GM18873 (cell line): ENCODE measurements around the gene PRELID3B.

Source experiments
- ATAC-seq: cut with Tn5 transposase; IDR thresholded peaks from one replicate; pipeline ENCODE4 v1.9.1; 2021; ENCODE audit warnings: mild to moderate bottlenecking, moderate library complexity, moderate number of reproducible peaks; ENCODE audit not compliant: unreplicated experiment, low FRiP score

Gene PRELID3B

DNA sequence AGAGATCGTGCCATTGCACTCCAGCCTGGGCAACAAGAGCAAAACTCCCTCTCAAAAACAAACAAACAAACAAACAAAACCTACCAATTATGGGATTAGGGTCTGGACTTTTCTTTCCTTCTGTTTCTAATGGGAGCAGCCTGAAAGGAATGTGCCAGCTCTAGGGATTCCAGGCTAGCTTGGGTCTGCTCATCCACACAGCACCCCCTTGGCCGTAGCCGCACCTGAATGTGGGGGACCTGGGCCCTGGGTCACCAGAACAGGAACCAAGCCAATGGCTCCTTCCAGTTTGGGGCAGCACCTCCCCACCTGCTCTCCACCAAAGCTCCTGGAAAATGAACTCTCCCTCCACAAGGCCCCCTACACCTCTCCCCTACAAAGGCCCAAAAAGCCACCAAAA lies 42.3 kb downstream of the PRELID3B start:
- ATAC-seq = no peak

DNA sequence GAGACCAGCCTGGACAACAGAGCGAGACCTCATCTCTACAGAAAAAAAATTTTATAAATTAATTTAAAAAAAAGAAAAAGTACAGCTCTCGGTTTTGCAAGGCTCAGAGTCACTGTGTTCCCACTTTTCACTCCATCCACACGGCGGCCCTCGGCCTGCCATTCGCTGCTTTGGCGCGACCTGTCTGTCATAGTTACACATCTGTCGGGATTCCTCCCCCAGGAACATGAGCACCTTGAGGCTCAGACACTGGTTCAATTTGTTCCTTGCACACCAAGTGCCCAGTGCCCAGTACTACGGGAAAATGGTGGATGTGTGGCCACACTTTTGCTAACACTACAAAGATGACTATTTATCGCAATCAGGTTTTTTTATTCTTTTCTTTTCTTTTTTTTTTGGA lies 43.9 kb downstream of the PRELID3B start:
- no peak for ATAC-seq

DNA sequence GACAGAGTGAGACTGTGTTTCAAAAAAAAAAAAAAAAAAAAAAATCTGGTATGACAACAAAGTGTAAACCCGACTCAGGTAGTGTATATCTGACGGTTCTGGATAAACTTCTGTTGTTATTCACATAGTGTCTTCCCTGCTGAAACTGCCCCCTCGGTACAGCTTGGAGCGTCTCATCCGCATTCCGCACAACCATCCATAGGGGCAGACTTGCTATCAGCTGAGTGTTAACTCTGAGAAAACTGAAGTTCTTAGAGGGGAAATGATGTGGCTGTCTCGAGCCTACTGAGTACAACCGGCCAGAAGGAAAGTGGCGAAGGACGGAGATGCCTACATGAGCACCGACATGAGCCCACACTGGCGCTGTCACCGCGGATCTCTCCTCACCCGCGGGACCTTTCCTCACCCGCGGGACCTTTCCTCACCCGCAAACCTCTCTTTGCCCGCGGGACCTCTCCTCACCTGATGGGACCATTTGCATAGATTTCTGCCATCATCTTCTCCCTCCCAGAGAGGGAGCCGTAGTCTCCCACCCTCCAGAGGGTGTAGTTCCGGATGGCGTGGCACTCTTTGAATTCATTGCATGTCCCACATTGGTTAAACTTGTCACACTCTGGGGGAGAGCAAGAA lies 45.3 kb downstream of the PRELID3B start:
- ATAC-seq = no peak

DNA sequence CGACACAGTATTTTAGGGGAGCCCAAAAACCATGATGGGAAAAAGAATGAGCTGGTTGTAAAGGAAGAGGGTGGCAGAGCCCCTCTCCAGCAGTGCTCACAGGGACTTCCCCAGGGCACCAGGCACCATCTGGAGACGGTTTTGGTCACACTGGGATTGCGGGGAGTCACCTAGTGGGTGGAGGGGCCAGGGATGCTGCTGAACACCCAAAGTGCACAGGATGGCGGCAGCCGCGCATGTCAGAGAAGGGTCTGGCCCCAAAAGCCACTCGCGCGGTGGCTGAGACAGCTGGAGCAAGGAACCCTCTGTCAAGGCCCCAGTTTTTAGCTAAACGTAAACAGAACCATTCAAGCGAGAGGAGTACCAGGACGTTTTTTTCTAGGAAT lies 46.4 kb downstream of the PRELID3B start:
- ATAC-seq = no peak

DNA sequence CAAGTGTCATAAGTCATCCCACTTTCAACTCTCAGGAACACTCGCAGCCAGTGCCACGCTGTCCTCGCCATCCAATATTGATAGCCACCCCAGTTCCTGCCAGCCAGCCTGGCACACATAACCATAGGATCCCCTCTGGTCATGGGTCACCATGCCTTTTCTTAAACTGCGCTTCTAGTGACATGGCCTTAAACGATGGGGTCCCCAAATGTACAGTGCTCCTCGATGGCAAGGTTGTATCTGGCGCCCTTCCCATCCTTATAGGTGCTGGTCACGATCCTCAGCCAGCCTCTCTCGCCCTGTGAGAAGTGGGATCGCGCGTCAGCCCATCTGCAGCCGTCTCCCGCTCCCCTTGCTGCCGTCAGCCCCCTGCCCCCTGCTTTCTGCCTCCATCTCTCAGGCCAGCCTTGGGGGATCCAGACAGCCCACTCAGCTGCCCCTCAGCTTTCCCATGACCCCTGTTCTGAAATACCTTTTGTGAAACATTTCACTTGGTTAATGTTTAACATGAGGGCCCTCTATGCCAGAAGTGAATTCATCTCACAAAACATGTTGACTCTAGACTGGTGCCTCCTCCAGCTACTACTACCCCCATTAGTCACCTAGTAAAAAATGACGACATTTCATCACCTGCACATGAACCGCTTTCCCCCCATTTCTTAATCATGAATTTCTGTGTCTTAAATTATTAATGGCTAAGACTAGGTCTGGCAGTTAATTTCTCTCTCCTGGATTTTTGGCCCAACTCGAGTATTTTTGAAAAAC lies 46.9 kb downstream of the PRELID3B start:
- ATAC-seq = no peak

DNA sequence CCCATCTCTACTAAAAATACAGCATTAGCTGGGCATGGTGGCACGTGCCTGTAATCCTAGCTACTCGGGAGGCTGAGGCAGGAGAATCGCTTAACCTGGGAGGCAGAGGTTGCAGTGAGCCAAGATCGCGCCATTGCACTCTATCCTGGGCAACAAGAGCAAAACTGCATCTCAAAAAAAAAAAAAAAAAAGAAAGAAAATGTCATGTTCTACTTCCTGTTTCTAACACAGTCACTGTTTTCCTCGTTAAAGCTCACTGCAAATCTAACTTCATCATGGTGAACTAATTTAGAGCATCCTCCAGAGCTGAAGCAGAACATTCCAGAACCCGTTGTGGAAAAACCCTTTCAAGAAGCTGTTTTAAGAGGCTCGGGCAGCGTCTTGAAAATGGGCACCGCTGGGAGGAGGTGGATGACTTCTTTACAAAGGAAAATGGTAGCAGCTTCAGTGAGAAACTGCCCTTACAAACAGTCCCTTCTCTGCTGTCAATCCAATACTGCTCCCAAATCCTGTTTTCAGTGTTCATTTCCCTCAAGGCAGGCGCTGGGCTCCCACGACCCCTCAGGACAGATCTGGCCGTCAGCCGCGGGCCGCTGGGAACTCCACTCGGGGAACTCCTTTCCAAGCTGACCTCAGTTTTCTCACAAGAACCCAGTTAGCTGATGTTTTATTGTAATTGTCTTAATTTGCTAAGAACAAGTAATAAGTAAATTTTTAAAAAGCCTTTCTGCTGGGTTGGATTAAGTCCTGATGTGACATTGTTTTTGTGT lies 48.0 kb downstream of the PRELID3B start:
- no peak for ATAC-seq

DNA sequence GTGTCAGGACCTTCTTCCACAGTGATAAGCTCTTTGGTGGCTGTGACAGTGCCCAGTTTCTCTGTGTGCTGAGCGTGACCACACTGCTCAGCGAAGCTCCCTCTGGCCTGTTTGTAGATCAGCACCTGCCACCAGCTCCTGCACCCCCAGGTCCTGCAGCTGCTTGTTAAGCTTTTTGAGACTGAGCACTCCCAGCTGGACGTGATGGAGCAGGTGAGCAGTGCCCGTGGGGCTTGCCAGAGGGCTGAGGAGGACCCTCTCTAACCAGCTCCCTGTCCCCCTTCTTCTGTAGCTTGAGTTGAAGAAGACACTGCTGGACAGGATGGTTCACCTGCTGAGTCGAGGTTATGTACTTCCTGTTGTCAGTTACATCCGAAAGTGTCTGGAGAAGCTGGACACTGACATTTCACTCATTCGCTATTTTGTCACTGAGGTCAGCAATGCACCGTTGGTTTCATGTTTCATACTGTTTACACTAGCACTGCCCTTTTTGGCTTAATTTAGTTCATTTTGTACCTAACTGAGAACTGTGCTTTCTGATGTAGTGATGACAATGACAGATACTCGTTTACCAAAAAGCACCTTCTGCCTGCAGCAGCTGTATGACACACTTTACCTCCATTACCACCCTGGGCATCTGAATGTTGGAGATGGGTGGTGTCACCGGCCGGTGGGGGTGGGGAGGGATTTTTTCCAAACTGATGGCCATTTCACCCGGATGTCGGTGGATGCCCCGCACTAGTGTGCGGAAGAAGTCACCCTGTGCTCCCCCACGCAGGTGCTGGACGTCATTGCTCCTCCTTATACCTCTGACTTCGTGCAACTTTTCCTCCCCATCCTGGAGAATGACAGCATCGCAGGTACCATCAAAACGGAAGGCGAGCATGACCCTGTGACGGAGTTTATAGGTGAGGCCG lies 49.0 kb downstream of the PRELID3B start:
- ATAC-seq = no peak

DNA sequence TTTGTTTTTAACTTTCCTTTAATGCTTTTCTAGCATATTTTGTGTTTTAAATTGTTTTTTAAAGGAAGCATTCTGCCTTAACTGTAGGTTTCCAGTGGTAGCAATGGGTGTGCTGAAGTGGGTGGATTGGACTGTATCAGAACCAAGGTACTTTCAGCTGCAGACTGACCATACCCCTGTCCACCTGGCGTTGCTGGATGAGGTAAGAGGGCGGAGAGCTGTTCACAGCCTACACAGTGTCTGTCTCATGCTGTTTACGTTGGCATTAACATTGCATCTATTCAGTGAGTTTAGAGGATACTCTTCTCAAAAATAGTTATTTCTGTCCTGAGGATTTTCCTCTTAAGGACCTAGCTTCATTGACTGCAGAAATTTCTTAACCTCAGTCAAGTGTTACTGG lies 49.7 kb downstream of the PRELID3B start:
- ATAC-seq = no peak

DNA sequence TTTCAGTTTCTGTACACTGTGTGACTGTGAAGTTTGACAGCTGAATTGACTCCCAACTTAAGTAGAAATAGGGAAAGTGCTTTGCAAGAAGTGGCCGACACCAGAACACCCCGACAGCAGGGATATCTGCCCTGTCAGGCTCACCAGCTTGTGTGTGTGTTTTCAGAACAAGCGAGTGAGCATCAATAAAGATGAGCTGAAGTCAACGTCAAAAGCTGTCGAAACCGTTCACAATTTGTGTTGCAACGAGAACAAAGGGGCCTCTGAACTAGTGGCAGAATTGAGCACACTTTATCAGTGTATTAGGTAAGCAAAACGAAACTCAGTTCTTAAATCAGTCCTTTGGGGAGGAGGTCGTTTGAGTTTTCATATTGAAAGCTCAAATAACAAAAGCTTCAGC lies 50.9 kb downstream of the PRELID3B start:
- no peak for ATAC-seq

DNA sequence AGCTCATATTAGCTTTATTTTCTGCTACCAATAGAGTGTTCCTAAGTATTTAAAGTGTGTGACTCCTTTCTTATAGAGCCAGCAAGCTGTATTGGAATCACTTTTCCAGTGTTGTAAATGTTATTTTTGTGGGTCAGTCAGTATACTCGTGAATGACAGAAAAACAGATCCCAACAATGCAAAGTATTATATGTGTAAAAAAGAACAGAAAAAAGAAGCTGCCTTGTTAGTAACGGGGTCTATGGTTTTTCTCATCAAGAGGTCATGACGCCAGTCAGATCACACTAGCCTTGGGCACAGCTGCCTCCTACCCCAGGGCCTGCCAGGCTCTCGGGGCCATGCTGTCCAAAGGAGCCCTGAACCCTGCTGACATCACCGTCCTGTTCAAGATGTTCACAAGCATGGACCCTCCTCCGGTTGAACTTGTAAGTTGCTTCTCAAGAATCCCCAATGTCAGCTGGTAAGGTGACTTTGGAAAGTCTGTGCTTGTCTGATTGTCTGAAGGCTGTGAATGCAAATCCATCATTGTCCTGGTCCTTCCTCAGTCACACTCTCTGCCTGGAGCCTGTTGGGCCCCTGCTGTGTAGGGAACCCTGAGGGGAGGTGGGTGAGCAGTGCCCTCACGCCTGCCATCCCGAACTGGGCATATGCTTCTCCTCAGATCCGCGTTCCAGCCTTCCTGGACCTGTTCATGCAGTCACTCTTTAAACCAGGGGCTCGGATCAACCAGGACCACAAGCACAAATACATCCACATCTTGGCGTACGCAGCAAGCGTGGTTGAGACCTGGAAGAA lies 51.7 kb downstream of the PRELID3B start:
- no peak for ATAC-seq

DNA sequence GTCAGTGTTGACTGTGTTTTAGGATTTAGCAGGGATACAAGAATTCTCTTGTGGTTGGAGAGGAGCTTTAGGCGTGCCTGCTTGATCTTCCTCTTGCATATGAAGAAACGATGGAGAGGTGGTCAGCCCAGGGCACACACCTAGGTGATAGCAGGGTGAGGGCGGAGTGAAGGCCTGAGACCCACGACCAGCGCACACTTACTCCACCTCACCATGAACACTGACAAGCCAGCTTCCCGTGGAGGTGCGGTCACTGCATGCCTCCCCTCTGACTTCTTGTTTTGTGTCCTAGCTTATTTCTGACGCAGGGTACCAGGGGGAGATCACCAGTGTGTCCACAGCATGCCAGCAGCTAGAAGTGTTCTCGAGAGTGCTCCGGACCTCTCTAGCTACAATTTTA lies 53.4 kb downstream of the PRELID3B start:
- ATAC-seq = no peak

DNA sequence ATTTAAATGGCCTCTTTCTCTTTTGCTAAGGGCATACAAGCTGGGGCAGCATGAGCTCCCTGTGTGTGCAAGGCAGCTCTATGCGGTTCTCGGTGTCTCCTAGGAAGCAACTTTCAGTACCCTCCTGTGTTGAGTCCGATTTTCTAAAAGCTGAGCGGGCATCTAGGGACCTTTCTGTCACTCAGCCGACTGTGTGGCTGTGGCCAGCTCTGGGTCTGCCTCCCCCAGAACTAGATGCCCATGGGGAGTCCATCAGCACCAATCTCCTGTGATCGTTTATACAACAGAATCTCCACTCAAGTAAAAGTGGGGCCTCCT lies 54.1 kb downstream of the PRELID3B start:
- ATAC-seq = no peak

DNA sequence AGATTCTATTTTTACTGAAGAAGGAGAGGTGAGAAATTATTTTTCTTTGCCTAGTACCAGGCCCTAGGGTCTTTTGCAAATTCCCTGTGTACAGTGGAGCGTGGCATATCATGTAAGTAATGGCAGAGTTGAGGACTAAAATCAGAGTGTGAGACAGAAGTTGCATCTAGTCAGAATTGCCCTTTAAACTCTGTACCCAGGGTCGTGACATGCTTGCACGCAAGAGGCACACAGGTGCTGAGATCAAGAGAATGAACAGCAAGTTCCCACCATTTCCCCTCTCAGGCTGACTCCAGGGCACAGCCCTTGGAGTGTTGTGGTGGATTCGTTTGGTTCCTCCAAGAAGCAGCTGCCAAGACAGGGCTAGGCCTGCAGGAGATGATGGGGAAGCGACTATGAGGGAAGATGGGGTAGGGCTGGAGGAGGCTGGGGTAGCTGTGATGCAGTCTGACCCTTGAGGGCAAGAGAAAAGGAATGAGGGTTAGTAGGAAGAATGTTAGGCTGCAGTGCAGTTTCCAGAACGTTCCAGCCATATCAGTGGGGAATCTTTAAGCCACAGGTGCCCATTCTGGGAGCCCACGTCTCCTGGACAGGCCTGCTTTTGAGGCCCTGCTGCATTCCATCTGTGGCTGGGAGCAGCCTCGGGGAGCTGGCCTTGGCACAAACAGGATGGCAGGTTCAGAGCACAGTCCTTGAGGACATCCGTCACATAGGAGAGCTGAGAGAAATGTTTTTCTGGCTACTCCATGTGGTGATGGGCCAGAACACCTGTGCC lies 54.6 kb downstream of the PRELID3B start:
- ATAC-seq = no peak

DNA sequence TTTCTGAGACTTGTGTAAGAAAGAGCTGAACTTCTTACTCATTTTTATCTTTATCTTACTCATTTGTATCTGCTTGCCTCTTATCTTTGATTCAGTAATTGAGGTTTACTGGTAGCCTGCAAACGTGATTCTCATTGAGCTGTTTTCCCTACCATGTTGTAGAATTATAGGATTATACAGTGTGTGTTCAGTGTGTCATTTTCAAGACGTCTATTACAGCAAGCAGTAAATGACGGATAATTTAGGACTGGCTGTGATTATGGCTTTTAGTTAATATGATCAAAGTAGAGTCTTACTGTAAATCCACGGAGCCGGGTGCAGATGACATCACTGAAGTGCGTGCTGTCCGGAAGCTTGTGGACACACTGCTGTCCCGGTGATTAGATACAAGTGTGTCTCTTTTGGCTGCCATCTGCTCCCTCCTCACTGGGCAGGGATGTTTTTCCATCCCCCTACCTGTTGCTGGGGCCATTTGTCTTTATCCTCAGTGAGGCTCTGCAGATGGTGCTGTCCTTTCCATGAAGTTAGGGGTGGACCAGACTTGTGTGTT lies 55.5 kb downstream of the PRELID3B start:
- no peak for ATAC-seq

DNA sequence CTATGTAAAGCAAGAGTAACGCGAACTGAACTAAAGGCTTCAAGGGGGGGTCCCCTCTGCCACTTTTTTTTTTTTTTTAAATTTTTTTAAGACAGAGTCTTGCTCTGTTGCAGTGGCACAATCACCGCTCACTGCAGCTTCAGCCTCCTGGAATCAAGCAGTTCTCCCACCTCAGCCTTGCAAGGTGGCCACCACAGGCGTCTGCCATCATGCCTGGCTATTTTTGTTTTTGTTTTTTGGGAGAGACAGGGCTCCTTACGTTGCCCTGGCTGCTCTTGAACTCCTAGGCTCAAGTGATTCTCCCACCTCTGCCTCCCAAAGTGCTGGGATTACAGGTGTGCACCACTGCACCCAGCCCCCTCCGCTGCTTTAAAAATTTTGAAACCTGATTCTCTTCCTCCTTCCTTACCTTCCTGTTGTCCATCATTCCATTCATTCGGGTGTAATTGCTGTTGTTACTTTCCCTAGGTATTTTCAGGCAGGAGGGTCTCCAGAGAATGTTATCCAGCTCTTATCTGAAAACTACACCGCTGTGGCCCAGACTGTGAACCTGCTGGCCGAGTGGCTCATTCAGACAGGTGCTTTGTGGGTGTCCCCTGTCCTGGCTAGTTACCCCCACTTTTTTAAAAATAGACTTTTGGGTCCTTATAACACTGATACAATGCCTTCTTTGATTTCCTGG lies 56.2 kb downstream of the PRELID3B start:
- no peak for ATAC-seq

DNA sequence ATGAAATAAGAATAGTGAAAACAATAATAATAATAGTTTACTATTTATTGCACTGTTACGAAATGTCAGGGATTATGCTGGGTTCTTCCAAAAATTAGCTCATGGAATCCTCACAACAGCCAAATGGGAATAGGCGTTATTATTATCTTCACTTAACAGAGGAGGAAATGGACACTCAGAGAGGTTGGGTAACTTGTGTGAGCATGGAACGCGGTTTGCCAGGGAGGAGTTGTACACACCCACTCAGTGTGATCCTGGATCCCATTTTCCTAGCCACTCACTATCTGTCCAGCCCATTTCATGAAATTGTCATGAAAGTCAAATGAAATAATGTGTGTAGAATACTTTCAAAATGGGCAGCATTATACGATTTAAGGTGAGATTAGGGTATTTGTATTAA lies 56.9 kb downstream of the PRELID3B start:
- no peak for ATAC-seq

DNA sequence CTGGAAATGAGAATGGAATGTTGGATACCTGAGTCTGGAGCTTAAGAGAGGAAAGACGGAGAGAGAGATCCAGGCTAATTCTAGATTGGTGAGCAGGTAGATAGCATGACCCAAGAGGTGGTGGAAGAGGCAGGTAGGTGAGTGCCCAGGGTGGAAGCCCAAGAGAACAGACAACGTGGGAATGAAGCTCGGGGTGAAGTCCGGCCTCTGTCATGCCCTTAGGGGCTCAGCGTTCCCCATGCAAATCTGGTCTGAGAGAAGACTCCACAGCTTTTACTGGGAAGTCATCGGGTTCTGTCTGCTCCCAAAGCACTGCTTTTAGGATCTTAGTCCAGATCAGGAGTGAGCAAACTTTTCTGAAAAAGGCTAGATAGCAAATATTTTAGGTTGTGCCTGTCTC lies 57.9 kb downstream of the PRELID3B start:
- no peak for ATAC-seq
